DMS53 (cell line): ENCODE results near the gene RUNX1.
A peak's percentile ranks its signal among the peaks of the same experiment; 100 is the strongest.

Source experiments
- DNase-seq: peaks from one replicate; lab custom pipeline; 2025; lab: John Stamatoyannopoulos, UW

Gene RUNX1

DNA sequence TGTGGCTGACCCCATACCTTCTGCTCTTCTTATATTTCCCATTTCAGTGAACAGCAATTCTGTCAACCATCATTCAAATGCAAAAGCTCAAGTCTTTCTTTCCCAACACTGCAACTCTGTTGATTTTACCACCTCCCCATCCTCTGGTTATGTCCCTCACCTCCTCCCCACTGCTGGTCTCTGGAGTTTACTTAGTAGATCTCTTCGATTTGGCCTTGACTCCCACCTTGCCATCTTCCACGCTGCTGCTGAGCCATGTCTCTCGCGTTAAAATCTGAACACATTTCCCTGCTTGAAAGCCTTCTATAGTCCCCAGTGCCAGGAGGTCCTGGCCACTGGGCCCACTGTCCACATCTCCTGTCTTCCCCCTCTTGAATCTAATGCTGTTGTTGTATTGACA, 125.5 kb downstream of the RUNX1 start:
- no peak for DNase-seq

DNA sequence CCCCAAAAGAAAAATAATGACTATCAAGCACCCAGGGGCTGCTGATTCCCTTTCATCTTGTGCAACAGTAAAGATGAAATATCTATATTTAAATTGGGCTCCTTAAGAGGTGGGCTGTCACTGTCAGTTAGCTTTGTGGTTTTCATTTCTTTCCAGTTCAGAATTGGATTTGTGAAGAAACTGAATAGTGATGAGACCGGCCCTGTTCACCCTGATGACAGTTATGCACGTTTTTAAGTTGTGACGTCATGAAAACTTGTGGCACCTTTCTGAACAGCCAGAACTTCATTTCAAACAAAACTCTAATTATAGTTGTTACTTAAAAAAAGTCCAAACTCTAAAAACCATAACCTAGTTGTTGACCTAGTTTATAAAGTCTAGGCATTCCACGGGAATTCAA, 125.9 kb downstream of the RUNX1 start:
- DNase-seq: no peak

DNA sequence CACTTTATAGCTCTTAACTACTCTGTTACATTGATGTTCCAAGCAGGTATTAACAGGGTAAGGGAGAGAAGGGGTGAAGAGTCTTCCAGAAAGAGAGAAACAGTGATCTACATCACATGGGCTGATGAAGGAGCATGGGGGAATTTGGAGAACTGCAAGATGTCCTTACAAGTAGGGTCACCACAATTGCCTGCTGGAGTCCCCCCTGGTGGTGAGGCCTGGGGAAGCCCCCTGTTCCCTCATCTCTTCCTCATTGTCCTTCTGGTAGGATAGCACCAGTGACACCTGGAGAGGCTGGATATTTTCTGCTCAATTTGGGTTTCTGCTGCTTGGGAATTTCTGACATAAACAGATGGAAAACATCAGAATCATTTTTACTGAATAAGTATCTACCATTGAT, 126.6 kb downstream of the RUNX1 start:
- no peak for DNase-seq

DNA sequence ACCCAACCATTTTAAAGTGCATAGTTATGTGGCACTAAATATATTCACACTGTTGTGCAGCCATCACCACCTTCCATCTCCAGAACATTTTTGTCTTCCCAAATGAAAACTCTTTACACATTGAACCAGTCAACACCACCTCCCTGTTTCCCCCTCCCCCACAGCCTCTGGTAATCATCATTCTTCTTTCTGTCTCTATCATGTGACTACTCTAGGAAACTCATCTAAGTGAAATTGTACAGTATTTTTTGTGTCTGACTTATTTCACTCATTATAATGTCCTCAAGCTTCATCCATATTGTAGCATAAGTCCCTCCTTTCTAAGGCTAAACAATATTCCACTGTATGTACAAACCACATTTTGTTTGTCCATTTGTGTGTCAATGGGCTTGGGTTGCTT, 128.0 kb downstream of the RUNX1 start:
- no peak for DNase-seq

DNA sequence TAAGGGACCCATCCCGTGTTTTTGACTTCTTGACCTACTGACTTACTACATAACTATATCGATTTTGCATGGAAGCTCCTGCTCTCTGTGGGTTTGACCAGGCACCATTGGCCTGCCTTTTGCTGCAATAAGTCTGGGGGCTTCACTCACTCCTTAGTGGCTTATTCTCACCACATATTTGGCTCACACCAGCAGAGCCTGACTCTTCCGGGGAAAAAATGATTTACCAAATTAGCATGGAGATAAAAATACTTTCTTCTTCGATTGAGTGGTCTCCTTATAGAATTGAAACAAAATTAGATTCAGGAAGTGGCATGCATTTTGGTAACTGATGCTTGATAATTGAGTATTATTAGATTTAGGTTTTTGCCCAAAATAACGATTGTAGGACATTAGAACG, 129.7 kb downstream of the RUNX1 start:
- DNase-seq: no peak

DNA sequence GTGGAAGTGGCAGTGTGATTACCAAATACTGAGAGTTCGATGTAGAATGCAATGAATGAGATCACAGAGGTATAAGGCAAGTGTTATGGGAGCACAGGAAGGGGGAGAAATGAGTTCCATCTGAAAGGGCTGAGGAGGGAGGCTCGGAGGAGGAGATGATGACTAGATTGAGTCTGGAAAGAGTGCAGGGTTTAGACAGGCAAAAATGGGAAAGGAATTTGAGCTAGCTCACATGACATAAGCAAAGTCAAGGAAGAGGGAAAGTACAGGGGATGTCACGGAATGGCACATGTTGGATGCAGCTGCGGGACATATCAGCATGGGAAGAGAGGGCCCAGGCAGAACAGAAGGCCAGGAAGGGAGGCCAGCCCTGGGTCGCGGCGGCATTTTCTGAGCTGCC, 132.7 kb downstream of the RUNX1 start:
- no peak for DNase-seq

DNA sequence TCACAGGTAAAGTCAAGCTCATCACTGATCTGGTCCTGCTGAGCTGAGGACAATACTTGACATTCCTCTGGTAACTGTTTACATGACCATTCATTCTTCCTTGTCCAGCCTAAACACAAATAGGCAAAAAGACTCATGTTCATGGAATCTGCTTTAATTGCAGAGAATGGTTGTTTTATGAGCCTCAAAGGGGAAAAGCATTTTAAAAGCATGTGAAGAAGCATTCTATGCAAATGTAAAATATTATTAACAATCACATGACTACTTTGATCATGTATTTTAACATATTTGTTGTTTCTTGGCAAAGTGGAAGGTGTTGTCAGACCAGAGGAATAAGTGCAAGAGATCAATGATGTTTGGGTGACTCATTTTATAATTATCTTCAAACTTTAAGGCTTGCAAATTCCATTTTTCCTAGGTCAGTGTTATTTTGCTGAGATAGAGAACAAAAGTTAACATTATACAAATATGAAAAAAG, 133.7 kb downstream of the RUNX1 start:
- DNase-seq: peak; percentile 35

DNA sequence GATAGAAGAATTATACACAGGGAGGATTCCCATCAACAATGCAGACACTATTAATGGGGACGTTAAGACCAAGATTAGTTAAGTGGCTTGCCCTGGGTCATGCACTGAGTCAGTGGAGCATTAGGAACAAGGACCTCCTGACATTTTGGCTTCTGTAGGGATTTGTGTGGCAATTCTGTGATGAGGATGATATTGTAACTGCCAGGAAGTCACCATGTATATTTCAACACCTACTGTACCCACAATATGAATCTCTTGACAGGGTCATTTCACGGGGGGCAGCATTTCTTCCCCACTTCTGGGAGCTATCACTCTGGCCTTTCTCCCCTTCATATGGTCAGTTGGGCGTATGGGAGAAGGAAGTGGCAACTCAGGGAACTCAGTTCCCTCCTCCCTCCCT, 134.9 kb downstream of the RUNX1 start:
- DNase-seq: no peak

DNA sequence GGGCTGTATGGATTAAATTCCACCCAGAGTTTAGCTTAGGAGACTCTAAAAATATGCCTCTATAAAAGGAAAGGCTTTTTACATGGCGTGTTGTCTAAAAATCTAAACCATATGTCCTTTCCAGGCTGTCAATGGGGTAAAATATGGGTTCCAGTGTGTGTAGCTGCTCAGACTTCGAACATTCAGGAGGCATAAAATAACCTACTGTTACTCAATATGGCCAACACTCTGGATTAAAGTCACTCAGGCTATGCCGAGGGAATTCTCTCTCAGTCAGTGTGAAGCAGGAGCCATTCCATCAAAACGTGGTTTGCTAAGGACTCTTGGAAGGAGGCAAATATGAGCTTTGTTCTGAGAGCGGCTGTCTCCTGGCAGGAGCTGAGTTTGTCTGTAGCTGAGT, 135.3 kb downstream of the RUNX1 start:
- DNase-seq: no peak

DNA sequence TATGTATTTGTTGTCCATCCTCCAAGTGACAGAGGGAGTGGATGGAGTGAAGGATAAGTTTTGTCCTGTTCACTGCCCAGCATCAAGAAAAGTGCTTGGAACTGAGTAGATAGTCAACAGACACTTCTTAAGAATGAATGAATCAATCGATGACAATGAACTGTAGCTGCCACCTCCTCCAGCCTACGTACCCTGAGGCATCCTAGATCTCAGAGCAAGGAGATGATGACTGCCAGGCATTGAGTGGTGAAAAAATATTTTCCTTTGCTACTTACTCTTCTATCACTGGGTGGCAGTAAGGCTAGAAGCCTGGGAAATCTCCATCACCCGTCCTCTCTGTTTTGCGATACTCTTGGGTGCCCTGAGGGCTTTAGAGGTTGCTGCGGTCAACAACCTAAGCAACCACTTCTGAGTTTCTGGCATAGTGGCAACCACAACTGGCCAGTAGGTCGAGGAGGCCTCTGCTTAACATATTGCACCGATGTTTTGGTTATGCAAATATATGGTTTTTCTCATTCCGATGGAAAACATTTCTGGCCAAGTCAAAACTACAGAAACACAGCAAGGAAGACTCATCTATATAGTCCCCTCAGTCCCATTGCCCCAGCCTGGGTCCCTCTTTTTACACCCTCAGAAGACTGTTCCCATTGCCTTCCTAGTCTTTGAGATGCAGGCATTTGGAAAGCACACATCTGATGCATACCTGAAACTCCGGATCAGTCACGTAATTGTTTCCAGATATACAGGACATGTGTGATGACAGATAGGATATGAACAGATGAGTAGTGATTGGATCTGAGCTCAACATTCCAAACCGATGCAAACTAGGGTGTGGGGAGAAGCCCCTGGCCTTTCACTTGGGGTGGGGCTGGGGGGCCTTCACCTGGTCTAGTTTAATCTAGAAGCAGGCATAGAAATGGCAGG, 136.8 kb downstream of the RUNX1 start:
- no peak for DNase-seq

DNA sequence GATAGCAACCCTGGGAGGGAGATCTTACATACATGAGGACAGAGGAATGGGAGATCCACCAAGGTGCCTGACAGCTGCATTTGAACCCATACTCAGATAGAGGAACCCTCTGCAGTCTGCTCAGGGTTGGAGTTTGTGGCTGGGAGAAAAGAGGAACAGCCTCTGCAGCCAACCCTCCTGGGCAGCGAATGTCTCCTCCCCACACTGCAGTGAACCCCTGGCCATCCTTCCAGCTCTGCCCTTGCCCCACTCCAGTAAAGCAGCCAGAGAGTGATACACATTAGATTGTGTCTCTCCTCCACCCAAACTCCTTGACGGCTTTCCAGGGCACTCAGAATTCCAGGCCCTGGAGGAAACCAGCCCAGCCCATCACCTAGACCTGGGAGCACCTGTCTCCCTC, 137.7 kb downstream of the RUNX1 start:
- no peak for DNase-seq

DNA sequence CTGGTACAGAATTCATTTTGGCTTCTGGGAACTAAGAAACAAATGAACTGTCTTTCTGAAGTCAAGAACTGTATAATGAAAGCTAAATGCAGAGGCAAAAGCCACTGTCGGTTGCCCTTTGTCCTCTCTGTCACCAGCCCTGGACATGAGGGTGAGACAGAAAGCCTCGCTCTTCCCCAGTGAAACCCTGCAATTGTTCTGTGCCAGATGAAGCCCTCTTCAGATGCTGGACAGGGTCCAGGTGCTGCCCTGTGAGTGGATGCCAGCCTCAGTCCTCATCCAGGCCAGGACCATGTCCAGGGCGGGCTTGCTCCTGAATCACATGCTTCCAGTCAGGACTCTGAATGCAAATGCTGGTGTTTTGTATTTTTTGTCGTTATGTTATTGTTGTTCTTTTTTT, 138.7 kb downstream of the RUNX1 start:
- DNase-seq: peak; percentile 18

DNA sequence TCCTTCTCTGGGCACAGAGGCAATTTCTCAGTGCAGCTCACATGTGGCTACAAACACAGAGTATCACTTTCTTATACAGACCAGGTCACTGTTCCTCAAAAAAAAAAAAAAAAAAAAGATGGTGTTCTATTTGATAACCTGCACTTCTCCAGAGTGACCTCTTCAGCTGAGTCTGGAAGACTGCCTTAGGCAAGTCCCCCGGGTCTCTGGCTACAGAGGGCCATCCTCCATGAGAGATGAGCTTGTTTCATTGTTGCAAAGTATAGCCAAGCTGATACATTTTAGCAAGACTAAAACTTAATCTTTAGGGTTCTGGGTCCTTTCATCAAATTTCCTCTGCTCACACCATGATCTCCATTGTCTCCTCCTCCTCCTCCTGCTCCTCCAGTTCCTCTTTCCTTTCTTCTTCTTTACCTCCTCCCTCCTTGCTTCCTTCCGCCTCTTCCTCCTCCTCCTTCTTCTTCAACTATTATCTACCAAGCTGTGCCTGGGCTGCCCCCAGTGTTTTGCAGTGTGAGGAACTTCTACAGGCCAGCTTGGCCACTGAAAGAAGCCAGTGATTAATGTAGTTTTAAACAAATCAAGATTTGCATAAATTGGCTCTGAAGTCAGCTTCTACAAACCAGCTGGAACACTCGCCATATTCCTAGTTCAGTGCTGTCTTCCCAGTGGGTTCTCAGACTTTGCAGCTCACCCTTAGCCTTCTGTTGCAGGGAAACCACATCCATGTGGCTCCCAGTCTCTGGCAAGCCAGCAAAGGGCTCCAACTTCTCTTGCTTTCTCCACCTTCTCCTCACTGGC, 139.4 kb downstream of the RUNX1 start:
- no peak for DNase-seq

DNA sequence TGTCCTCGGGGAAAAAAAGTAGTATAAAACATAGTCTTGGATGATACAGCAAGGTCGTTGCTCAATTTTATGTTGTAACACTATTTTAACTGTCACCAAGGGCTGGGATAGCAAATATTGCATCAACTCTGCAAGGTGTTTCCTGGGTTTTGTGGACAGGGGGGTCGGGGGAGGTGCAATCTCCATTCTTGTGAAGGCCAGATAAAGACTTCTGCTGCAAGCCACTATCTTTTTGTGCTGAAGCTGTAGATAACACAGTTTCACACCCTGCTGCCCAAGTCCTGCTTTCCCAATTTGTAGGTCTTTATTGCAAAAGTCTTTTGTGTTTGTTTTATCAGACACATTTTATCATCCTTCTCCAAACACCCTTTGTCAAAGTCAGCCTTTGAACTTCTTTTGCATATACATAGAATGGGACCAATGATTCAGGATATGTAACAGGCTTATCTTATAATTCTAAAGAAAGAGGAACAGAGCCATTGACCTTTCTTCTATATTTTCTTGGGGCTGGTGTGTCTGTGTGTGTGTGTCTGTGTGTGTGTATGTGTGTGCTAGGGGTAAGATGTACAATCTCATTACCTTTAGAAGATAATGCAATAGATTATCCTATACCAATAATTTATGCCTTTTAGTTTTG, 140.6 kb downstream of the RUNX1 start:
- DNase-seq: peak; percentile 6

DNA sequence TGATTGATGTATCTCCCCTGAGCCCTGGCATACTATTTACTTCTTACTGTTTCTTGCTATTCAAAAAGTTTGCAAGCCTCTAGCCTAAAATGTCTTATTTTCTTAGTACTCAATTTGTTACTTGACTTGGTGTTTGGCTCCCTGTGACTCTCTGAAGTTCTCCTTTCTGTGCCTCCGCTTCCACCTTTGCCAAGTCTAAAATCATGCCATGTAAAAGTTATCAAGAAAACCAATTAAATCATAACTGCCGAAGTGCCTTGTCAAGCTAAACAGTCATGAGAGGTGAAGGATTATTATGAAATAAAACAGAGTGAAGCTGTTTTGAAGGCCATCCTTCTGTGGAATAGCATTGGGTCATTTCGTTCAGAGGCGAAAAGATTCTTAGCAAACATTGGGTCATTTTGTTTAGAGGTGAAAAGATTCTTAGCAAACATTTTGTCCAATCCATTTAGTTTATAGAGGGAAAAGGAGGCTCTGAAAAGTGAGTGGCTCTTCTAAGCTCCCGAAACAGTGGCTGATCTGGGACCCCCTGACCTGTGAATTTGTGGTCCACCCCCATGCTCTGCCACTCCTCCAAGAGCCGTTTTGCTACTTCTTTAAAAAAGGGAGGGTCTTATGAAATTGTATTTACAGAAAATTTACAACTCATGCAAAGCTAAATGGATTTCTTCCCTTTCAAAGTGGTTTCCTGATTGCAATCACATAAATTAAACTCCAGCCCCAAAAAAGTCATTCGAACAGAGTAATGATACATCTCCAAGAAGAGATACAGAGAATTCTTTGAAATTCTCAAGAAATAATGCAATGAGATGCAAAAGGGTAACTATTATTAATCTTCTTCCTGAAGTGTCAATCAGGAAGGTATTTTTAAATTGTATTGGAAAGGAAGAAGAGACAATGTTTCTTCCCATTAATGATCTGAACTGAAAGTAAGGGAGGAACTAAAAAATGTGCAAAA, 141.4 kb downstream of the RUNX1 start:
- no peak for DNase-seq

DNA sequence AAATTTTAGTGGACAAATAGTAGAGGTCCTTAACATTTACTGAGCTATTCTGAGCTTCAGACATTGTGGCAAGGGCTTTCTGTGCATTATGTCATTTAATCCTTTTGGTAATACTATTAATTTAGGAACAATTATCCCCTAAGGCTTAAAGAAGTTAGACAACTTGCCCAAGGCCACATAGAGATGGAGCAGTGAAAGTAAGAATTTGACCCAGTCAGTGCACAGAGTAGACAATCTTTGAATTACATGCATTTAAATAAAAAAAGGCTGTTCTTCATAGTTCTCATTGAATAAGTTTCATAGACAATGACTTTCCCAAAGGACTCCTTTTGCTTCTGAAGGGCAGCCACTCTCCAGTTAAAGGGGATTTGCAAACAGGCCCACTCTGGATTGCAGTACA, 142.7 kb downstream of the RUNX1 start:
- DNase-seq: no peak

DNA sequence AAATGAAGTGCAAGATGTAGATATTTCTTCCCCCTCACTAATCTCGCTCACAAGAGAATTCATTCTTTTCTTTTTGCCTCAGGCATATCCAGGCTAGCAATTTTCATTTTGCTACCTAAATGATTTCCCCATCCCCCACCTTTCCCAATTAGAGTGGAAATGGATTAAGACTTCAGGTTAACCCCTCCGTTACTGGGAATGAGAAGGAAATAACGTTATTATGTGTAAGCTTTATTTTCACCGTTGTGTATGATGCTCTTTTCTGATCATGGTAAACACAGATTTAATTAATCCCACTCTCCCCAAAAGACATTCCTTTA, 143.9 kb downstream of the RUNX1 start:
- no peak for DNase-seq

DNA sequence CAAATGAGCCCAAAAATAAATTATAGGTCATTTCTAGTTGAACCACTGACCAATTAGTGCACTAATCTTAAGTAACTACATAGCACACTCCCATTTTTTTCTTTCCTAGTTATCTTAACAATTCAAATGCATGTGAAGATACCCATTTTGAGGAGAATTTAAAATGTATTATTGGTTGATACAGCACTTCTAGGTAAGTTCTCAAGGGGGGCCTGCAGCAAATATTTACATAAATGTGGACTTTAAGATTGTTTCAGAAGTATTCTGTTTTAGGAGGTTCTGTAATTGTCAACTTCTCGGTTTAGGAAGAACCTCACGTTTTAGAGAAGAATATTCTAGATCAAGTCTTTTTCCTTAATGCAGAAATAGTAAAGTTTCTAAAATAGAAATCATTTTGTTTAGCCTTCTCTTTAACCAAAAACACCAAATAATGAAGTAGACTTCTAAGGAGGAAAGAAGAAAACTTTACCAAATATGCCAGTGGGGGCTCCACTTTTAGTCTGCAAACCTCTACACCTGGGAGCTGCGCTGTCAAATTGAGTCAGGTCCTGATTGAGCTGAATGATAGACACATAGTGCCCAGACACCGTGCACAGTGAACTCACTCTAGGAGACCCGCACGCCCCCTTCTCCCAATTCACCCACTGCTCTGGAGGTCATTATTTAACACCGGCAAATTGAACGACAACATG, 144.4 kb downstream of the RUNX1 start:
- no peak for DNase-seq

DNA sequence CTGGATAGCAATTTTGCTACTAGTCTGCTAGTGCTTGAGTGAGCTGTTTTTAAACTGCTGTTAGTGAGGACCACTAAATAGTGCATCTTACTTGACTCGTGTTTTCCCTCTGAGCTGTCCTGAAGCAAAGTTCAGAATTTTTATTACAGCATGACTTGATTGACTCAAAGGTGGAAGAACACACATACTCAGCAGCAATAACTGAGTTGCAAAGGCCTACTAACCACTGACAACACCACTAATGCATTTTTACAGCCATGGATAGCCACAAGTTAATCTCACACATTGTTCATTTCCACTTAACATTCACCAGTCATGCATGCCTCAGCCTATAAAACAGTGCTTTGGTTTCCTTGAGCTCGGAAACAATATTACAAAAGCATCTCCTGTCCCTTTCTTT, 148.7 kb downstream of the RUNX1 start:
- no peak for DNase-seq

DNA sequence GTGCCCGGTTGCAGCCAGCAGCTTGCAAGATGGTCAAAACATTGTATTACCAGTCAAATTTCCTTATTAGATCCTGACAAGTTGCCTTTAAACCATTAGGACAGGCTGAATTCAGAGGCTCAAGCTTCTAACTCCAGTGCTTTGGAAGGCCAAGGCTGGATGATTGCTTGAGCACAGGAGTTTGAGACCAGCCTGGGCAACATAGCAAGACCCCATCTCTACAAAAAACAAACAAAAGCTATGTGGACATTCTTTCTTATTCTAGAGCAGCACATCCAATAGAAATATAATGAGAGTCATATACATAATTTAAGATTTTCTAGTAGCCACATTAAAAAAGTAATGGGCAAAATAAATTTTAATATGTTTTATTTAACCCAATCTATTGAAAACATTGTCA, 149.3 kb downstream of the RUNX1 start:
- no peak for DNase-seq

DNA sequence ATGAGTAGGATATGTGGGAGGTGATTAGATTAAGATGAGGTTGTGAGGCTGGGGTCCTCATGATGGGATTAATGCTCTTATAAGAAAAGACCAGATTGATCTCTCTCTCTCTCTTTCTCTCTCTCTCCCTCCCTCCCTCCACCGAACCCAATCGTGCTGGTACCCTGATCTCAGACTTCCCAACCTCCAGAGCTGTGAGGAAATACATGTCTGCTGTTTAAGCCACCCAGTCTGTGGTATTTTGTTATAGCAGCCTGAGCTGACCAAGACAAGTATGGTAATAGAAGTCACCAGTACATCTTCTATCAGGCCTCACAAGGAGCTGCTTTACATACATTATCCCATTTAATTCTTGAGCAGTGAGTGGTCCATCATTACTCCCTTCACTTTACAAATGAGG, 149.8 kb downstream of the RUNX1 start:
- no peak for DNase-seq
